Bronchial epithelial cell (primary cell): Measurements from ENCODE around the gene PTCD3. TPM values are rescaled to one million over a fixed set of nuclear protein-coding genes. Genes with fewer than 3 reads are reported as not detected.

Experiments used
- DNase-seq: peaks from one replicate; pipeline ENCODE4 v3.0.0-alpha.2; 2010; ENCODE audit warnings: low read depth
- FAIRE-seq: peaks from 2 replicates; lab custom pipeline; 2011; peaks lifted over from hg19 to GRCh38; lab: Jason Lieb, UNC
- H3K27me3 ChIP-seq: 2 replicates; pipeline ENCODE4 v1.5.1; 2011; ENCODE audit warnings: low read length; ENCODE audit not compliant: control insufficient read depth, insufficient read depth
- H3K36me3 ChIP-seq: 2 replicates; pipeline ENCODE4 v1.5.1; 2011; ENCODE audit warnings: low read length; ENCODE audit not compliant: control insufficient read depth, insufficient read depth
- H3K4me3 ChIP-seq: 2 replicates; pipeline ENCODE4 v1.5.1; 2011; ENCODE audit warnings: mild to moderate bottlenecking, low read depth, low read length, control low read depth
- total RNA-seq: library from RNA; depleted of rRNA; stranded (reverse); fragments of >200 nt; gene quantifications from 2 replicates; pipeline ENCODE4 v1.2.1, GENCODE V29; 2014
- TF ChIP-seq, protein P1 (sequence below): IDR thresholded peaks from 2 replicates; pipeline ENCODE4 v1.5.1; 2011; ENCODE audit warnings: mild to moderate bottlenecking, moderate library complexity, low read length, control low read depth, inconsistent platforms; ENCODE audit not compliant: insufficient read depth, severe bottlenecking

PTCD3 gene
- total RNA-seq, 1 donor from 2014 or later = 48.4 TPM

- no peak for FAIRE-seq
- no peak for DNase-seq
Measured at GRCh38 chr2:86136141-86136540, 30.1 kb downstream of the PTCD3 start.

DNA sequence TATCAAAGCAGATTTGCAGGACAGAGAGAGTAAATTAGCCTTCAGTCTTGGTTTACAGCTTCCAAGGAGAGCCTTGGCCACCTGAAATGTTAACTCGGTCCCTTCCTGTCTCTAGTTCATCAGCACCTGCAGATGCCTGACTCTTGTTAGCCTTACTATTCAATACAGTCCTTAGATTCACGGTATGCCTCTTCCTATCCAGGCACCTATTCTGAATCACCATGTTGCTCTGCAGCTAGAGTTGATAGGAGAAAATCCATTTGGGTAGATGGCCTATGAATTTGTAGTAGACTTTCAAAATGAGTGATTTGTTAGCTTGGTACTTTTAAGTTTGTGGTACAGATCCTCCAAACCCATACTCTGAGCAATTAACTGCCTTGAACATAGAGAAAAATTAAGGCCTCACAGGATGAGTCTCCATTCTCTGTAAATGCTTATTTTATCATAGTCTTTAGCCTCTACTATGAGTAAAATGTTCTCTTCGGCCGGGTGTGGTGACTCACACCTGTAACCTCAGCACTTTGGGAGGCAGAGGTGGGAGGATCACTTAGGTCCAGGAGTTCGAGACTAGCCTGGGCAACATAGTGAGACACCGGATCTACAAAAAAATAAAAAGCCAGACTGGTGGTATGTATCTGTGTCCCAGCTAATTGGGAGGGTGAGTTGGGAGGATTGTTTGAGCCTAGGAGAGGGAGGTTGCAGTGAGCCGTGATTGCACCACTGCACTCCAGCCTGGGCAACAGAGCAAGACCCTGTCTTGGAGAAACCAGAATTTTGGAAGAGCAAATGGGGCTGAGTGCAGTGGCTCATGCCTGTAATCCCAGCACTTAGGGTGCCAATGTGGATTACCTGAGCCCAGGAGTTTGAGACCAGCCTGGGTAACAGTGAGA, 32.9 kb downstream of the PTCD3 start:
- FAIRE-seq (no peak), DNase-seq (no peak)
- peaks cover 19% of the 10 kb centered on the region for H3K36me3 ChIP-seq
- TF ChIP-seq, protein P1, sequence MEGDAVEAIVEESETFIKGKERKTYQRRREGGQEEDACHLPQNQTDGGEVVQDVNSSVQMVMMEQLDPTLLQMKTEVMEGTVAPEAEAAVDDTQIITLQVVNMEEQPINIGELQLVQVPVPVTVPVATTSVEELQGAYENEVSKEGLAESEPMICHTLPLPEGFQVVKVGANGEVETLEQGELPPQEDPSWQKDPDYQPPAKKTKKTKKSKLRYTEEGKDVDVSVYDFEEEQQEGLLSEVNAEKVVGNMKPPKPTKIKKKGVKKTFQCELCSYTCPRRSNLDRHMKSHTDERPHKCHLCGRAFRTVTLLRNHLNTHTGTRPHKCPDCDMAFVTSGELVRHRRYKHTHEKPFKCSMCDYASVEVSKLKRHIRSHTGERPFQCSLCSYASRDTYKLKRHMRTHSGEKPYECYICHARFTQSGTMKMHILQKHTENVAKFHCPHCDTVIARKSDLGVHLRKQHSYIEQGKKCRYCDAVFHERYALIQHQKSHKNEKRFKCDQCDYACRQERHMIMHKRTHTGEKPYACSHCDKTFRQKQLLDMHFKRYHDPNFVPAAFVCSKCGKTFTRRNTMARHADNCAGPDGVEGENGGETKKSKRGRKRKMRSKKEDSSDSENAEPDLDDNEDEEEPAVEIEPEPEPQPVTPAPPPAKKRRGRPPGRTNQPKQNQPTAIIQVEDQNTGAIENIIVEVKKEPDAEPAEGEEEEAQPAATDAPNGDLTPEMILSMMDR = no peak
- no peak overlapping the region for H3K4me3 ChIP-seq
- H3K27me3 ChIP-seq = no peaks in the 10 kb centered on the region

More at GRCh38 chr2:86136141-86136540, 30.1 kb downstream of the PTCD3 start:
- H3K36me3 ChIP-seq = peaks cover 25% of the 10 kb centered on the region
- H3K4me3 ChIP-seq = no peak overlapping the region
- no peaks in the 10 kb centered on the region for H3K27me3 ChIP-seq
- TF ChIP-seq, protein P1 = no peak

GRCh38 chr2:86139981-86140380, 33.9 kb downstream of the PTCD3 start:
- FAIRE-seq (no peak), DNase-seq (no peak)
- no peaks in the 10 kb centered on the region for H3K27me3 ChIP-seq
- TF ChIP-seq, protein P1 = no peak
- H3K4me3 ChIP-seq = no peak overlapping the region
- peaks cover 17% of the 10 kb centered on the region for H3K36me3 ChIP-seq

DNA sequence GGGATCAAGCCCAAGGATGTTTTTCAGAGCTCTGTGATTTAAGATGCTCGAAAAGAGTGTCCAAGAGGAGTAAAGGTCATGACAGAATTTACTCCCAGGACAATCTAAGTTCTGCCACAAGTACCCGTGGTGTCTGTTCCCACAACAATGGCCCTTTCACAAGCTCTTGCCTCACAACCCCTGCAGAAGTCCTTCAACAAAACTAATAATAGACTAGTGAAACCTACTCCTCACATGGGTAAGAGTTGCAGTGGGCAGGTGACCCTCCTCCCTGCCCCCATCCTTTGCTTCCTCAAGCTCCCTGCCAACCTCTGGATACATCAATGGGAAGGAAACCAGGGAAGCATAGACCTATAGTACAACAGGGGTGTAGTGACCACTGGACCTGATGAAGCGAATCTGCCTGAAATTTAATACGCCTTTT, 34.9 kb downstream of the PTCD3 start:
- TF ChIP-seq, protein P1 = no peak
- no peak for FAIRE-seq
- H3K36me3 ChIP-seq = peaks cover 13% of the 10 kb centered on the region
- no peaks in the 10 kb centered on the region for H3K27me3 ChIP-seq
- DNase-seq = no peak
- H3K4me3 ChIP-seq = no peak overlapping the region

GRCh38 chr2:86142436-86143257, 36.6 kb downstream of the PTCD3 start:
- FAIRE-seq (no peak), DNase-seq (no peak)
- H3K4me3 ChIP-seq = no peak overlapping the region
- TF ChIP-seq, protein P1 = no peak
- no peaks in the 10 kb centered on the region for H3K27me3 ChIP-seq
- H3K36me3 ChIP-seq = peaks cover 10% of the 10 kb centered on the region
